Stimulated activated CD4-positive, alpha-beta T cell treated with anti-CD3 and anti-CD28 coated beads, Interleukin-12 subunit alpha, Interleukin-12 subunit beta, amount 100 ng/mL, for 24 hours (primary cell): ENCODE measurements around the gene ANXA1.

Experiments used
- DNase-seq, 2 experiments: peaks; one replicate each; pipeline ENCODE4 v3.0.0-alpha.2; 2020; ENCODE audit warnings: low read depth in 2 of 2

The ANXA1 gene

GRCh38 chr9:73138516-73138915 lies 13.1 kb upstream of the ANXA1 start:
- DNase-seq: no peak

GRCh38 chr9:73141282-73141681 lies 10.4 kb upstream of the ANXA1 start:
- no peak for DNase-seq

- DNase-seq: no peak
These were observed 7.8 kb upstream of the ANXA1 start for GRCh38 chr9:73143711-73144328.

GRCh38 chr9:73146111-73146815 lies 5.4 kb upstream of the ANXA1 start:
- DNase-seq: no peak

- no peak for DNase-seq
These were observed 3.2 kb upstream of the ANXA1 start for GRCh38 chr9:73148447-73148937.

- no peak for DNase-seq
These were observed 2.1 kb upstream of the ANXA1 start for GRCh38 chr9:73149371-73150067.

GRCh38 chr9:73152543-73152844 lies 829 bp downstream of the ANXA1 start:
- DNase-seq: no peak

GRCh38 chr9:73152953-73153352 lies 1.3 kb downstream of the ANXA1 start:
- no peak for DNase-seq

GRCh38 chr9:73153793-73154227 lies 2.1 kb downstream of the ANXA1 start:
- DNase-seq: no peak

GRCh38 chr9:73154271-73154670 lies 2.6 kb downstream of the ANXA1 start:
- DNase-seq: no peak

- DNase-seq: no peak
These were observed 3.1 kb downstream of the ANXA1 start for GRCh38 chr9:73154722-73155121.

- DNase-seq: no peak
These were observed 3.7 kb downstream of the ANXA1 start for GRCh38 chr9:73155377-73155776.

- no peak for DNase-seq
These were observed 4.6 kb downstream of the ANXA1 start for GRCh38 chr9:73155968-73156864.

- DNase-seq: no peak
These were observed 5.2 kb downstream of the ANXA1 start for GRCh38 chr9:73156865-73157187.

GRCh38 chr9:73157811-73158210 lies 6.1 kb downstream of the ANXA1 start:
- DNase-seq: no peak

GRCh38 chr9:73158723-73159122 lies 7.1 kb downstream of the ANXA1 start:
- DNase-seq: no peak

- no peak for DNase-seq
These were observed 9.2 kb downstream of the ANXA1 start for GRCh38 chr9:73160868-73161267.

- DNase-seq: no peak
These were observed 11.5 kb downstream of the ANXA1 start for GRCh38 chr9:73162987-73163768.

- no peak for DNase-seq
These were observed 14.2 kb downstream of the ANXA1 start for GRCh38 chr9:73165911-73166310.

- no peak for DNase-seq
These were observed 14.8 kb downstream of the ANXA1 start for GRCh38 chr9:73166468-73166867.

- DNase-seq: no peak
These were observed 15.9 kb downstream of the ANXA1 start for GRCh38 chr9:73167614-73168013.
